GM20000 (cell line): ENCODE measurements around the gene CCSER2.

Source experiments
- DNase-seq: peaks from one replicate; pipeline ENCODE4 v3.0.0; 2012; ENCODE audit warnings: low spot score
- CTCF ChIP-seq: IDR thresholded peaks from 2 replicates; pipeline ENCODE4 v1.5.1; 2012; ENCODE audit warnings: mild to moderate bottlenecking, control low read depth; ENCODE audit errors: extremely low read depth, missing control alignments

Gene CCSER2

GRCh38 chr10:84365335-84365881 is 37.0 kb downstream of the CCSER2 start:
- no peak for TF ChIP-seq CTCF
- no peak for DNase-seq

- no peak for DNase-seq
- no peak for TF ChIP-seq CTCF
Observed at GRCh38 chr10:84366041-84366440, 37.7 kb downstream of the CCSER2 start.

GRCh38 chr10:84367256-84367655 is 38.9 kb downstream of the CCSER2 start:
- no peak for DNase-seq
- TF ChIP-seq CTCF = no peak

- DNase-seq = no peak
- no peak for TF ChIP-seq CTCF
Observed at GRCh38 chr10:84368828-84369227, 40.4 kb downstream of the CCSER2 start.

- no peak for DNase-seq
- no peak for TF ChIP-seq CTCF
Observed at GRCh38 chr10:84370283-84370682, 41.9 kb downstream of the CCSER2 start.

- TF ChIP-seq CTCF = no peak
Observed at GRCh38 chr10:84371944-84372343, 43.6 kb downstream of the CCSER2 start.

GRCh38 chr10:84373000-84373399 is 44.6 kb downstream of the CCSER2 start:
- DNase-seq = no peak
- TF ChIP-seq CTCF = no peak

More at GRCh38 chr10:84371944-84372343, 43.6 kb downstream of the CCSER2 start:
- DNase-seq = no peak
